Measurements from ENCODE around the gene SLC39A10.
"Not testable (repeated sequence)": the region's sequence is repeated elsewhere in the genome, so short reads cannot be mapped to it uniquely, and the experiment has no call there.

SLC39A10 gene

GRCh38 chr2:195656859-195657633, at the start of gene SLC39A10:
Gene SLC39A10 (plus strand): TSS chr2:195657226. CDS start chr2:195680043, 22,817 bp downstream.
- DNase-seq (ENCODE audit: low read depth), result peak; percentile 93

GRCh38 chr2:195608768-195609454, 48.1 kb upstream of the SLC39A10 start:
- DNase-seq (ENCODE audit: low read depth), result no peak

- DNase-seq (ENCODE audit: low read depth), result no peak
These were observed 46.3 kb upstream of the SLC39A10 start for GRCh38 chr2:195610717-195611116.

GRCh38 chr2:195612611-195613495, 44.2 kb upstream of the SLC39A10 start:
- DNase-seq (ENCODE audit: low read depth), result no peak

- DNase-seq (ENCODE audit: low read depth), result no peak
These were observed 43.1 kb upstream of the SLC39A10 start for GRCh38 chr2:195613922-195614321.

- DNase-seq (ENCODE audit: low read depth), result no peak
These were observed 37.4 kb upstream of the SLC39A10 start for GRCh38 chr2:195619590-195619989.

- no peak for DNase-seq (ENCODE audit: low read depth)
These were observed 36.5 kb upstream of the SLC39A10 start for GRCh38 chr2:195620501-195620900.

GRCh38 chr2:195622966-195623365, 34.1 kb upstream of the SLC39A10 start:
- no peak for DNase-seq (ENCODE audit: low read depth)

GRCh38 chr2:195626507-195626906, 30.5 kb upstream of the SLC39A10 start:
- DNase-seq (ENCODE audit: low read depth), result no peak

GRCh38 chr2:195628666-195629065, 28.4 kb upstream of the SLC39A10 start:
- no peak for DNase-seq (ENCODE audit: low read depth)

GRCh38 chr2:195632856-195633572, 24.0 kb upstream of the SLC39A10 start:
- no peak for DNase-seq (ENCODE audit: low read depth)

GRCh38 chr2:195633573-195633870, 23.5 kb upstream of the SLC39A10 start:
- no peak for DNase-seq (ENCODE audit: low read depth)

GRCh38 chr2:195633974-195634373, 23.1 kb upstream of the SLC39A10 start:
- no peak for DNase-seq (ENCODE audit: low read depth)

GRCh38 chr2:195636890-195637289, 20.1 kb upstream of the SLC39A10 start:
- no peak for DNase-seq (ENCODE audit: low read depth)

- DNase-seq (ENCODE audit: low read depth), result no peak
These were observed 18.3 kb upstream of the SLC39A10 start for GRCh38 chr2:195638750-195639149.

- DNase-seq (ENCODE audit: low read depth), result no peak
These were observed 17.7 kb upstream of the SLC39A10 start for GRCh38 chr2:195639238-195639858.

- DNase-seq (ENCODE audit: low read depth), result no peak
These were observed 17.1 kb upstream of the SLC39A10 start for GRCh38 chr2:195639959-195640358.

GRCh38 chr2:195642027-195642678, 14.9 kb upstream of the SLC39A10 start:
- no peak for DNase-seq (ENCODE audit: low read depth)

- DNase-seq (ENCODE audit: low read depth), result no peak
These were observed 14.4 kb upstream of the SLC39A10 start for GRCh38 chr2:195642679-195643068.

- not testable (repeated sequence) for DNase-seq (ENCODE audit: low read depth)
These were observed 12.3 kb upstream of the SLC39A10 start for GRCh38 chr2:195644708-195645107.

- DNase-seq (ENCODE audit: low read depth), result no peak
These were observed 11.6 kb upstream of the SLC39A10 start for GRCh38 chr2:195645413-195645812.
